Uterus (tissue), 2 donors: ENCODE measurements around the gene LITAF.

ENCODE experiments used
- CTCF ChIP-seq, 4 experiments: fragments of 200-600 bp in 2 of 4; fragments of 450-650 bp in 2 of 4; sonication (generic) in 2 of 4; IDR thresholded peaks; one replicate each; pipeline ENCODE4 v1.5.1; 2016 to 2019; ENCODE audit warnings: antibody characterized with exemption in 4 of 4, mild to moderate bottlenecking in 2 of 4, moderate library complexity in 1 of 4
- POLR2A ChIP-seq, 2 donors: fragments of 450-650 bp; IDR thresholded peaks; one replicate each; pipeline ENCODE4 v1.6.1; 2016; ENCODE audit warnings: antibody characterized with exemption in 2 of 2, mild to moderate bottlenecking in 1 of 2, moderate library complexity in 1 of 2

- TF ChIP-seq CTCF (IDR thresholded peaks at IDR 0.05) (no peak), POLR2A (IDR thresholded peaks at IDR 0.05) (no peak)
These were observed 24.3 kb downstream of the LITAF start for GRCh38 chr16:11562411-11562810.
